Endometrial microvascular endothelial cells (primary cell): ENCODE data around the gene IGF2. TPM values are rescaled to one million over a fixed set of nuclear protein-coding genes. Genes with fewer than 3 reads are reported as not detected.

Experiments
- in situ Hi-C: cut with HindIII; loops from 2 replicates; pipeline ENCODE4 v1.10.0; 2017; ENCODE audit warnings: low sequenced_read_pairs, low pct_unique_long_range_greater_than_20kb; ENCODE audit errors: inconsistent ontology term
- total RNA-seq: library from RNA; depleted of rRNA; stranded (reverse); fragments of >200 nt; gene quantifications from one replicate; pipeline ENCODE4 v1.2.3, GENCODE V29; 2015; ENCODE audit errors: inconsistent ontology term

IGF2 gene
- total RNA-seq, 1 donor from 2014 or later, result not detected

DNA sequence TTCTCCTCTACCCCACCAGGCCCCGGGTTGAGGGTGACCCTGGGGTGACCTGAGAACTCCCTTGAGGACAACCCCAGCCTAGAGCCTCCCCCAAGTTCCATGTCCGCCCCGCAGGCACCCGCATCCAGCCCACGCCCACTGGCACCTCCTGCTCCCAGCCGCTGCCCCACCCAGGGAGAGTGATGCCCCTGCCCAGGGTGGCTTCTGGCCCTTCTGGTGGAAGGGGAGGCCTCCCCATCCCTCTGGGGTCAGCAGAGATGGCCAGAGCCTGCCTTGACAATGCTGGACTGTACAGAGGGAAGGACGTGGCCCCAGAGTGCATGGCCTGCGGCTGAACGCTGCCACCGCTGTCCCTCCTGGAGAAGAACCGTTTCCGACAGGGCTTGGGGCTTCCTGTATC lies 33.5 kb upstream of the IGF2 start:
- in situ Hi-C loops, result no loop called here

DNA sequence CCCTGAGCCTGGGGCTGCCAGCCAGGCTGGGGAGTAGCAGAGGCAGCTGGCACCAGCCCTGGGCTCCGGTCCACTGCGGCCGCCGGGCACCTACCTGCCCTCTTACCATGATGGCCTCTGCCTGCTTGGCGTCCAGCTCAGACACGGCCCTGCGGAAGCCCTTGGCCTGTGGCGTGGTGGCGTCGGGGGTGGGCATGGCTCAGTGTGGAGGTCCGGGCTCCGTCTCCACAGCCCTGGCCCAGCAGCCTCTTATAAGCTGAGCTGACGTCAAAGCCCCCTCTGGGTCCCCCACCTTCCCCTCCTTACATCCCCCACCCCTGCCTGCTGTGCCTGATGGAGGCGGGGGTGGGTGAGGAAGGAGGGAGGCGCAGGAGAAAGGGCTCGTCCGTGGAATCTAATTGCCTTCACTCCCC lies 32.4 kb upstream of the IGF2 start, which contains the start of gene TH:
Gene TH, minus strand, starts transcription at position 225 of the 413 bp plus-strand sequence. Its CDS starts 29 bp downstream, at position 196.
- in situ Hi-C loops, result no loop called here

DNA sequence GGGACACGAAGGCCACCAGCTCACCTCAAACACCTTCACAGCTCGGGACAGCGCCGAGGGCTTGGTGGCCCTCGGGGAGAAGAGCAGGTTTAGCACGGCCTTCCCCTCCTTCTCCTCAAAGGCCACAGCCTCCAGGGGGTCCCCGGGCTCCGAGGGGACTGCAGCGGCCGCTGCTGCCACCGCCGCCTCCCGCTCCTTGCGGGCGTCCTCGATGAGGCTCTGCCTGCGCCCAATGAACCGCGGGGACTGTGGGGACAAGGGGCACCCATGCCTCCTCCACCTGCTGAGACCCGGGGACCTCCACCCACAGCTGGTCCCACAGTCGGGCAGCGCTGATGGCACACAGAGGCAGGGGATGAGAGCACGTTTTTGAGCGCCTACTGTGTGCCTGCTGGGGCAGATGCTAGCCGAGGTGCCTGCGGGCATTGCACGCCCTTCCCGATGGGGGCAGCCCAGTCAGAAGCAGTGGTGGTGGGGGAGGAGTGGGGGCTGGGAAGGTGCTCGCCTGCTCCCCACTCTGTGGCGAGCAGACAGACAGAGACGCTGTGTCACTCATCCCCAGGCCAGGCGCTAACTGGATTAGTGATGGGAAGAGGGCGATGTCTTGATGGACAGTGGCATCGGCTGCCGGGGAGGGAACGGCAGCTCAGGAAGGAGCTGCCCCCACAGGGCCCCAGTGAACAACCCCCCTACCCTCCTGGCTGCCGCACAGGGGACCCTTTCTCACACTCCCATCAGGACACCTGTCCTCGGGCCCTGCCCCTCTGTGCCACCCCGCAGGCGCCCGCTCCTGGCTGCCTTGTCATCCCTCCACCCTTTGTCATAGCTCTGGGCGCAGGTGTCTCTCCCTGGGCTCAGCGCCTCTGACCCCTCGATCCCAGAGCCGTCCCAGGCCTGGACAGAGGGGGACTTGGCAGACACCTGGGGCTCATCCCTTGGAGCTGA lies 30.7 kb upstream of the IGF2 start:
- in situ Hi-C loops, result no loop called here

DNA sequence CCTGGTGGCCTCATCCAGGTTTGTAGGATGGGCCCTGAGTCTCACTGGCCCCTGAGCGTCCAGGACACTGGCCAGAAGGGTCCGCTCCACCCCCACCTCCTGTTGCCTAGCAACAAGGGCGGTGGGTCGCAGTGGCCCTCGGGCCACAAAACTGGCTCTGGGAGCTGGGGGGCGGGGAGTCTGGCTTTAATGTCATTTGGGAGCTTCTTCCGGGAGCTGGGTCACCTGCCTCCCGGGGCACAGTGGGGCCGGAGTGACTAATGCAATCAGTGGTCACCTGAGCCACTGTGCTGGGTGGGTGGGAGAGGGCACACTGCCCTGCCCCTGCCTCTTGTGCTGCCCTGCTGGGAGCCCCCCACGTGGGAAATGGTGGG lies 29.8 kb upstream of the IGF2 start:
- in situ Hi-C loops, result no loop called here

- in situ Hi-C loops, result no loop called here
Observed at GRCh38 chr11:2168286-2169004, 29.3 kb upstream of the IGF2 start.

- in situ Hi-C loops, result no loop called here
Observed at GRCh38 chr11:2167141-2168045, 28.2 kb upstream of the IGF2 start.

DNA sequence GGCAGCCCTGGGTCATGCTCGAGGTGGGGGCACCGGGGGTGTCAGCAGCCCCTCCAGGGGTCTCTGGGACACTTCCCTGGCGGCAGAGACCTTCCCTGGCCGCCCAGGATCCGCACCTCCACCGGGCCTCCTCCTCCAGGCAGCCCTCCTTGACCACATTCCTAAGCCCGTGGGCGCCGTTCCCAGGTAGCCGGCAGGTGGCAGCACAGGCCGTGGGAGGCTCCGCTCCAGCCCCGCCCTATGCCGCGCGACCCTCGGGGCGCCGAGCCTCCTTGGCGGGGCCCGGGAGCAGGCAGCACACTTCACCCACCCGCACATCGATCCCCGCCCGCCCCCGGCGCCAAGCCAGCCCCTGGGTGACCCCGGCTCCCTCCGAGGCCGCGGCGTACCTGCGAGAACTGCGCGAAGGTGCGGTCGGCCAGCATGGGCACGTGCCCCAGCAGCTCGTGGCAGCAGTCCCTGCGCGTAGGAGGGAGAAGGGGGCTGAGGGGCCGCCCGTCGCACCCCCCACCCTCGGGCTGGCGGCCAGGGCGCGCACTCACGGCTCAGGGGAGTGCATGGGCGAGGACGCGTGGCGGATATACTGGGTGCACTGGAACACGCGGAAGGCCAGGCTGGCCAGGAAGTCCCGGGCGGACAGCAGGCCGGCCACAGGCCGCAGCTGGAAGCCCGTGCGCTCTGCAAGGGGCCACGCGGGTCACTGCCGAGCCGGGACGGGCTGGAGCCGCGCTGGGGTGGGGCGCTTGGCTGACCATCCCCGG lies 27.1 kb upstream of the IGF2 start:
- in situ Hi-C loops, result no loop called here

GRCh38 chr11:2165571-2165970 lies 26.4 kb upstream of the IGF2 start:
- in situ Hi-C loops, result no loop called here

DNA sequence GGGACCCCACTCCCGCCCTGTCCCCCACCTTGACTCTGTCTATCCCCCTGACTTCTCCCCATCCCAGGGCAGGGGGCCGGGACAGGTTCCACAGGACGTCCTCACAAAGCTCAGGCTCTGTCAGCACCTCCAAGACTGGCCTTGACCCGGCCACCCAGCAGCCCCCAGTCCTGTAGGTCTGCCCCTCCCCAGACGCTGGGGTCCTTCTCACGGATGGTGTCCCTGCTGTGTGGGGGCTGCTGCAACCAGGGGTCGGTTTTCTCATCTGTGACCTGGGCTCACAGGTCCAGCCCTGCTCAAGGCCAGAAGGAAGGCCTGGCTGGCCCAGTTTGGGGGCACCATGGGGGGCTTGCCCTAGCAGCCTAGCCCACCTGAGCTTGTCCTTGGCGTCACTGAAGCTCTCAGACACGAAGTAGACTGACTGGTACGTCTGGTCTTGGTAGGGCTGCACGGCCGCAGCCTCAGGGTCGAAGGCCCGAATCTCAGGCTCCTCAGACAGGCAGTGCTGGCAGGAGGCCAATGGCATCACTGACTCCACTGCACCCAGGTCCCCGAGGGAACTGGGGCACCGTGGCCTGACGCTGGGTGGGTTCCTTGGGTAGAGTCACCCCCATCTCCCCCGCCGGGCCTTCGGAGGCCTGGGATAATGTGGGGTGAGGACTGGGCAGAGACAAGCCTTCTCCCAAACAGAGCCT lies 25.8 kb upstream of the IGF2 start:
- in situ Hi-C loops, result no loop called here

DNA sequence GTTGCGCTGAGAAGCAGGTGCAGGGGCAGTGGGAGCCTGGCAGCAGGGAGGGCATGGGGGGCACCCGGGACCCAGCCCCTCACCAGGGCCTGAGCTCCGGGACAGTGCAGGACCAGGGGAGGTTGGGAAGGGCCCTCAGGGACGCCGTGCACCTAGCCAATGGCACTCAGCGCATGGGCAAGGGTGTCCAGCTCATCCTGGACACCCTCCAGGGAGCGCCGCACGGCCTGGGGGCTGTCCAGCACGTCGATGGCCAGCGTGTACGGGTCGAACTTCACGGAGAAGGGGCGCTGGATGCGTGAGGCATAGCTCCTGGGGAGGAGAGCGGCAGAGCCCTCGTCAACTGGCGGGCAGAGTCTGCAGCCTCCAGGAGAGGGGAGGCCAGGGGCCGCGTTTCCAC lies 24.9 kb upstream of the IGF2 start:
- in situ Hi-C loops, result no loop called here

DNA sequence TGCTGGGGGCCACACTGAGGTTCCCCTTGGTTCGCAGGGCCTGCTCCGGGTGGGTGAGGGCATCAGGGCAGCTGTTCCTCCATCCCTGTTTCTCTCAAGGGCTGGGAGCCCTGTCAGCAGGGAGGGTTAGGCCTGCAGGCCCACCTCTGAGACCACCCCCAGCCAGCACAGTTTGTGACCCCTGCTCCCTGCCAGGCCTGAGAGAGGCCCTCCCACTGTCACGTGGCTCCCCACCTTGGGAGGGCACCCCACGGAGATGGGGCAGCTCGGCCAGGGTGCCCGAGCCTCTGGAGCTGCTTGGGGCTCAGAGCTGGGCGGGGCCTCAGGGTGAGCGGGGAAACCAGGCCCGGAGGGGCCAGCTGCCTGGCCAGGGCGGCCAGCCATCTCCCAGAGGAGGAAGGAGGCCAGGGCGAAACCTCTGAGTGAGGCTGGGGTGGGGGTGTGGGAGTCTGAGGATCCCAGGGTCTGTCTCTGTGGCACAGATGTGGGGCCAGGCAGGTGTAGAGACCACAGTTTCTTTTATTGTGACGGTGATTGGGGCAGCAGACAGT lies 24.3 kb upstream of the IGF2 start:
- in situ Hi-C loops, result no loop called here

GRCh38 chr11:2160736-2161259 lies 21.6 kb upstream of the IGF2 start, which contains the start of gene INS:
INS (minus strand) TSS chr11:2161209; CDS start chr11:2160971, 238 bp downstream.
- in situ Hi-C loops, result no loop called here

DNA sequence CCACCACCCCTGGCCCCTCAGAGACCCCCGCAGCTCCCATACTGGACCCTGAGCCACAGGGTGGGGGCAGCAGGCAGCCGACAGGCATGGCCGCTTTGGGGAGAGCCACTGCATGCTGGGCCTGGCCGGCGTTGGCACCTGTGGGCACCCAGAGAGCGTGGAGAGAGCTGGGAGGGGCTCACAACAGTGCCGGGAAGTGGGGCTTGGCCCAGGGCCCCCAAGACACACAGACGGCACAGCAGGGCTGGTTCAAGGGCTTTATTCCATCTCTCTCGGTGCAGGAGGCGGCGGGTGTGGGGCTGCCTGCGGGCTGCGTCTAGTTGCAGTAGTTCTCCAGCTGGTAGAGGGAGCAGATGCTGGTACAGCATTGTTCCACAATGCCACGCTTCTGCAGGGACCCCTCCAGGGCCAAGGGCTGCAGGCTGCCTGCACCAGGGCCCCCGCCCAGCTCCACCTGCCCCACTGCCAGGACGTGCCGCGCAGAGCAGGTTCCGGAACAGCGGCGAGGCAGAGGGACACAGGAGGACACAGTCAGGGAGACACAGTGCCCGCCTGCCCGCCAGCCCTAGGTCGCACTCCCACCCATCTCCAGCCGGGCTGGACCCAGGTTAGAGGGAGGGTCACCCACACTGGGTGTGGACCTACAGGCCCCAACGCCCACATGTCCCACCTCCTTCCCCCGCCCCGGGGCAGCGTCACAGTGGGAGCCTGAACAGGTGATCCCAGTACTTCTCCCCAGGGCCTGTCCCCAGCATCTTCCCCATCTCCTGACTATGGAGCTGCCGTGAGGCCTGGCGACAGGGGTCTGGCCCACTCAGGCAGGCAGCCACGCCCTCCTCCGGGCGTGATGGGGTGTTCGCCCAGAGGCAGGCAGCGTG lies 20.6 kb upstream of the IGF2 start:
- in situ Hi-C loops, result no loop called here

DNA sequence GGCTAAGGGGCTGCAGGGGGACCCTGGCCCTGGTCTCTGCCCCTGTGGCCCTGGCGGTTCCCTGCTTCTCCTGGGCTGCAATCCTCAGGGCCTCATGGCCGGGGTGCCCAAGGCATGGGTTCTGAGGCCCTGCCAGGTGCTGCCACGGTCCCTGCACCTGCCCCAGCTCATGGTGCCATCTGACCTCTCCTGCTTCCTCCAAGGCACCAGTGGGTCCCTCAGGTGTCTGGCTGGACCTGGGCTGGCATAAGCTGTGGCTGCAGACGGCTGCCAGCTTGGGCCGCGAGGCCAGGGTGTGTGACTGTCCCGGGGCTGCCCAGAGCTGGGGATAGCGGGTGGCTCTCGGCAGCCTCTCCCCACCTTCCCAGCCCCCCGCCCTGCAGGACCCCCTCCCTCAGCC lies 19.8 kb upstream of the IGF2 start:
- in situ Hi-C loops, result no loop called here

DNA sequence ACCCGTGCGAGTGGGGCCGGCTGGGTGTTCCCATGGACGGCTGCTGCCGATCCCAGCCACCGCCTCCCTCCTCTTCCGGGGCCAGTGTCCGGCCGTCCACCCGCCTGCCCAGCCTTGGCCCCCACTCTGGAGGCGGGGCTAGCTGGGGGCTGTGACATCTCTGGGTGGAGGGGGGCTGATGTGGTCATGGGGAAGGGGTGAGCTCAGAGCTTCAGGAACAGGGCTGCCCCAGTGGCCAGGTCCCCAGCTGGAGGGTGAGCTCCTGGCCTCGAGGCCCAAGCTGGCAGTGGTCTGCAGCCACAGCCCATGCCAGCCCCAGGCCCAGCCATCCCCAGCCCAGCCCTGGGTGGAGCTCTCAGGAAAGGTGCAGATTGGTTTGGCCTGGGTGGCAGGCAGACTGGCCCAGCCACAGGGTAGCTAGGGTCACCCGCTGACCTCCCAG lies 19.1 kb upstream of the IGF2 start:
- in situ Hi-C loops, result no loop called here

DNA sequence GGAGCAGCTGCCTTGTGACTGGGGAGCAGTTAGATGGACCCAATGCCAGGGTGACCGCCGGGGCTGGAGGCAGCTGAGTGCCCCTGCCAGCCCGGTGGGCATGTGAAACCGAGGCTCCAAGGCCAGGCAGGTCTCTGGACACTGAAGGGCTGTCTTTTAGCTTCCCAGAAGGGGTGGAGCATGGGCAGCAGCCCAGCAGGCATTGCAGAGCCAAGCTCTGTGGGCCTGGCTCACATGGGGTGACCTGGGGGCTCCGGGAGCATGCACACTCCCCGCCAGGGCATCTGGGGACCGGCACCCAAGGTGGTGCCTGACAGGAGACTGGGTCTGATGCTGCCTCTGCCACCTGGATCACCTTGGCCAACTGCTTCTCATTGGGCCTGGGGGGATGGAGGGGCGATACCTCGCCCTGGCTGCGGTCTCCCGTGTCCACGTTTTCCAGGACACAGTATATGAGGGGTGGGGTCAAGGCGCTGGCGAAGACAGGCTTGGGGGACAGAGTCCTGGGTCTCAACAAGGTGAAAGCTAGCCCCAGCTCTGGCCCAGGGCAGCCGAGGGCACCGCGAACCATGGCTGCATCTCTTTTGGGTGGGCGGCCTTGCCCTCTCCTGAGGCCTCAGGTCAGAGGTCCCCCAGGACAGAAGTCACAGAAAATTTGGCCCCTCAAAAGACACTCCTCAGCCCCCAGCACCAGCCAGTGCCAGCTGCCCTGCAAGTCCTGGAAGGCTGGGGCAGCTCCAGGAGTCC lies 18.3 kb upstream of the IGF2 start:
- in situ Hi-C loops, result no loop called here
